ENCODE measurements around the gene MRPS18B.
"Not testable (repeated sequence)": the region's sequence is repeated elsewhere in the genome, so short reads cannot be mapped to it uniquely, and the experiment has no call there.

The MRPS18B gene

DNA sequence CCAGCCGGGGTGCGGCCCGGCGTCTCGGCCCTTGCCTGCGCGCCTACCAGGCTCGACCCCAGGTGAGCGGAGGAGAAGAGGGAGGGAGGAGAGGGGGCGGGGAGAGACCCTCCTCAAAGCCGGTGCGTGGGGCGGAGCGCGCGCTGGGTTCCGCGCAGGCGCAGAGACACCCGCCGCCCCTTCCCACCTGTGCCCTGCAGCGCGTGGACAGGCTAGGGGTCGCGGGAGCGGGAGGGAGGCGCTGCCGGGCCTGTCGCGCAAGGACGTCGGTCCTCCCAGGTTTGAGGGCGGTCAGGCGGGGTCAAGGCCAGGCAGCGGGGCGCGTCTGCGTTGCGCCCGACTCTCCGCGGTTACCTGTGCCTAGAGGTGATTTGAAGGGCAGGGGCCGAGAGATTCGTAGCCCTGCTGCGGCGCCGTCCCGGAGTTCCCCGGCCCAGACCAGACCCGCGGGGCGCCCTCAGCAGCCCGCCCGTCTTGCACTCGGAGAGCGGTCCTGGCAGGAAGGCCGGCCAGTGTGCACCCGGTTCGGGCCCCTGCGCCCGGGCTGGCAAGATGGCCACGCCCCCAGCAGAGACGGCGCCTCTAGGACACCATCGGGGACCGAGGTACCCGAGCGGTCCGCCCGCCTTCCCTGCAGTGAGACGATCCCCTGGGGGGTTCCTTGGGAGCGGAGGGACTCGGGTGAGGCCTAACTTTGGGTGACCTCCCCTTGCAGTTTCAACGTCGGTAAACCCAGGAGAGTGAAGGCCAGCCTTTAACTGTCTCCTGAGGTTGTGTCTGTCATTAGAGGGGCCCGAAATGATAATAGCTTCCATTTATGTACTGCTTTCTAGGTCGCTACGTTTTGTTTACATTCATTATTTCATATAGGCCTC is 29.8 kb downstream of the MRPS18B start:
- TF ChIP-seq, protein P1, sequence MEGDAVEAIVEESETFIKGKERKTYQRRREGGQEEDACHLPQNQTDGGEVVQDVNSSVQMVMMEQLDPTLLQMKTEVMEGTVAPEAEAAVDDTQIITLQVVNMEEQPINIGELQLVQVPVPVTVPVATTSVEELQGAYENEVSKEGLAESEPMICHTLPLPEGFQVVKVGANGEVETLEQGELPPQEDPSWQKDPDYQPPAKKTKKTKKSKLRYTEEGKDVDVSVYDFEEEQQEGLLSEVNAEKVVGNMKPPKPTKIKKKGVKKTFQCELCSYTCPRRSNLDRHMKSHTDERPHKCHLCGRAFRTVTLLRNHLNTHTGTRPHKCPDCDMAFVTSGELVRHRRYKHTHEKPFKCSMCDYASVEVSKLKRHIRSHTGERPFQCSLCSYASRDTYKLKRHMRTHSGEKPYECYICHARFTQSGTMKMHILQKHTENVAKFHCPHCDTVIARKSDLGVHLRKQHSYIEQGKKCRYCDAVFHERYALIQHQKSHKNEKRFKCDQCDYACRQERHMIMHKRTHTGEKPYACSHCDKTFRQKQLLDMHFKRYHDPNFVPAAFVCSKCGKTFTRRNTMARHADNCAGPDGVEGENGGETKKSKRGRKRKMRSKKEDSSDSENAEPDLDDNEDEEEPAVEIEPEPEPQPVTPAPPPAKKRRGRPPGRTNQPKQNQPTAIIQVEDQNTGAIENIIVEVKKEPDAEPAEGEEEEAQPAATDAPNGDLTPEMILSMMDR (IDR thresholded peaks at IDR 0.05; ENCODE audit: low read depth, low read length, missing control alignments): no peak
- peak overlapping the region; percentile 90 for H3K4me3 ChIP-seq (ENCODE audit: low read depth, low read length)
- no peak for DNase-seq (ENCODE audit: low read depth)

DNA sequence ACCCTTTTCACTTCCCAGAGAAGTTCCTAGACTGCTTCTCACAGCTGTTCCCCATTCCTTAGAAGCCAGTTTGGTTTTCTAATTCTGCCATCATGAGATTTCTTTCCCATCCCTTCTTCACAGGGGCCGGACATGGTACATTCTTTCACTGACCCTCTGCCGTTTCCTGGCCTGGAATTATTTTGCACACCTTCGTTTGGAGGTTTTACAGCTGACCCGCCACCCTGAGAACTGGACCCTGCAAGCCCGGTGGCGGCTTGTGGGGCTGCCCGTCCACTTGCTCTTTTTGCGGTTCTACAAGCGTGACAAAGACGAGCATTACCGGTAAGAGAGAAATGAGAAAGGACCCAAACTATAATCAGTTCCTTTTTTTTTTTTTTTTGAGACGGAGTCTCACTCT is 33.5 kb downstream of the MRPS18B start:
- no peak for DNase-seq (ENCODE audit: low read depth)
- TF ChIP-seq, protein P1 (IDR thresholded peaks at IDR 0.05; ENCODE audit: low read depth, low read length, missing control alignments): no peak
- H3K4me3 ChIP-seq (ENCODE audit: low read depth, low read length): no peak overlapping the region

DNA sequence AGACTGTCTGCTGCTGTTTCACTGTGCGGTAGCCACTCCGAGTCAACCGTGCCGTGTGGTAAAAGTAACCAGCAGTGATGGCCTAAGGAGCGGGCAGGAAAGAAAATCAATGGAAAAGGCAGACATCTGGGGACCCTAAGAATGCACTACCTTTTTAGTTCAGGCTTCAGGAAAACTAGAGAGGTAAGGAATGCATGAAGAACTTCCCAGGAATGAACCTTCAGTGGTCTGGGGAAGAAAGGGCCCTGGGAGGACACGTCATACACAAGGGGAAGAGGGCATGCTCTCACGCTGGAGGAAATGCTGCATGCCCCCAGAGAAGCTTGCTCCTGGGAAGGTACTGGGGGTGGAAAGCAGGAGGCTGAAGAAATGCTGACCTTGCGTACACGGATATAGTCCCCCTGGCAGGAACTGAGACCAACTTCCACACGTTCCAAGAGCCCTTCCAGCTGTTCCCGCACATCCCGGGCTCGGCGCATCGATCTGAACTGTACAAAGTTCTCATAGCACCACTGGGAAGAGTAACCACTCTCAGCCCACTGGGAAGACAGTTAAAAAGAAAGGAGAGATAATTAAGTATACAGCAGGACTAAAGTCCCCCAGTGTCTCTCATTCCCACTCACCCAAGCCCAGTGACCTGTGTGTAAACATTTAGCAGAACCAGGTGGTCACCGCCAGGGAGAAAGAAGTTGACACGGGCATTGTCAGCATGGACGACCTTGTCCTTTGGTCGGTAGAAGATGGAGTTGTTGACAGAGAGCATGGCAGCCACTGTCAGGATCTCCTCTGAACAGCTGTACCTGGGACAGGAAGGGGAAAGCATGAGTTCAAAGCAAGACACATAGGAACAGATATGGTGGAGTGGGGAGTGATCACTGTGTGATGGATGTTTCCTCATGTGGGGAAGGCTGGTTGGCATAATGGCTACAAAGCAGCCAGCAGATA is 37.4 kb downstream of the MRPS18B start:
- no peak for DNase-seq (ENCODE audit: low read depth)
- no peak overlapping the region for H3K4me3 ChIP-seq (ENCODE audit: low read depth, low read length)
- TF ChIP-seq, protein P1 (IDR thresholded peaks at IDR 0.05; ENCODE audit: low read depth, low read length, missing control alignments): no peak

DNA sequence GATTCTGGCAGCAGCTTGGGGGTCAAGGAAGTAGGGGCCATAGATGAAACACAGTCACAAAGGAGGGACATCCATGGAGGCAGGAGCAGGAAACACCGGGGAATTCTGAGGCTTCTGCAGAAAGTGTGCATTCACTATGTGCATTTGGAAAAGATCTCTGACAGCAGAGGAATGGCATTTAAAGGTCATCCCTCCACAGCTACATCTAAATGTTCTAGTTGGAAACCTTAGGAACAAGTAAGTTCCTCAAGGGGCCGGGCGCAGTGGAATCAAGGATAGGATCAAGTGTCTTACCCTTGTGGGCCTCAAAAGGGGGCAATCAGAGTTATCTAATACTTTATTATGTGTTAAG is 38.1 kb downstream of the MRPS18B start:
- DNase-seq (ENCODE audit: low read depth): no peak
- TF ChIP-seq, protein P1 (IDR thresholded peaks at IDR 0.05; ENCODE audit: low read depth, low read length, missing control alignments): no peak
- H3K4me3 ChIP-seq (ENCODE audit: low read depth, low read length): no peak overlapping the region

DNA sequence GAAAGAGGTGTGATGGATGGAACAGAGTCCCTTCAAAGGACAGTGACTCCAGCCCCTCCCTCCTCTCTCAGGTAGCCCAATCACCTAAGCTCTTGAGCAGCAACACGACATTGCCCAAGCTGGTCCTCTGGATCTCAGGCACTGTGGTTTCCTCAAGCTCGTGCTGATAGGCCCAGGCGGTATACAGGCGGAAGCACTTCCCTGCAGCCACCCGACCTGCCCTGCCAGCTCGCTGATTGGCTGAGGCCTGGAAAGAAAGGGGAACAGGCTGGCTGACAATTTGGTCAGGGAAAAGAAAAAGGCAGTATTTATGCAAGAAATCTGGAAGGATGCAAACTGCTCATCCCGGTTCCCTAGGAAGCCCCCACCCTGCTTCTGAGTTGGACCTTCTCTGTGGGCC is 38.9 kb downstream of the MRPS18B start:
- H3K4me3 ChIP-seq (ENCODE audit: low read depth, low read length): no peak overlapping the region
- TF ChIP-seq, protein P1 (IDR thresholded peaks at IDR 0.05; ENCODE audit: low read depth, low read length, missing control alignments): no peak
- no peak for DNase-seq (ENCODE audit: low read depth)

DNA sequence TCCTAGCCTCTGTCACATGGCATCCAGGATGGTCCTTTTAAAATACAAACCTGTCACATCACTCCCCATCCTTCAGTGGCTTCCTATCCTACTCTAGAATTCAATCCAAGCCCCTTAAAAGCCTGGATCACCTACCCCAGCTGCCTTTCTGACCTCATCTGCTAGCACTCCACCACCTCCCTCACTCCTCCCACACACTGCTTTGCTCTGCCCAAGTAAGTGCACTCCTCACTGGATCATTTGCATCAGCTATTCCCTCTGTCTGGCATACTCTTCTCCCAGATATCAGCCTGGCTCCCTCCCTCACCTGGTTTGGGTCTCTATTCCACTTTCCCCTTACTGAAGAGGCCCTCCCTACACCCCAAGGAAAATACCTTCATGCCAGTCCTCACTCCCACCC is 39.8 kb downstream of the MRPS18B start:
- TF ChIP-seq, protein P1 (IDR thresholded peaks at IDR 0.05; ENCODE audit: low read depth, low read length, missing control alignments): no peak
- H3K4me3 ChIP-seq (ENCODE audit: low read depth, low read length): no peak overlapping the region

DNA sequence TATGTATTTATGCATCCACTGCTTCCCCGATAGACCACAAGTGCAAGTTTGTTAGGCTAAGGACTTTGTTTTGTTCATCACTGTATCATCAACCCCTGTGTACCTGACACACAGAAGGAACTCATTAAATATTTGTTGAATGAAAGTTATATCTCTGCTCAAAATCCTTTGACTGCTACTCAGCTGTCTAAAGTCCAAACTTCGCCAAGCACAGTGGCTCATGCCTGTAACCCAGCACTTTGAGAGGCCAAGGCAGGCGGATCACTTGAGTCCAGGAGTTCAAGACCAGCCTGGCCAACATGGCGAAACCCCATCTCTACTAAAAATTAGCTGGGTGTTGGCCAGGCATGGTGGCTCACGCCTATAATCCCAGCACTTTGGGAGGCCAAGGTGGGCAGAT is 40.3 kb downstream of the MRPS18B start:
- DNase-seq (ENCODE audit: low read depth); H3K4me3 ChIP-seq (ENCODE audit: low read depth, low read length): not testable (repeated sequence)

More for the DNA sequence above, 39.8 kb downstream of the MRPS18B start:
- DNase-seq (ENCODE audit: low read depth): no peak
